ENCODE data around the gene OTOG.

The OTOG gene

DNA sequence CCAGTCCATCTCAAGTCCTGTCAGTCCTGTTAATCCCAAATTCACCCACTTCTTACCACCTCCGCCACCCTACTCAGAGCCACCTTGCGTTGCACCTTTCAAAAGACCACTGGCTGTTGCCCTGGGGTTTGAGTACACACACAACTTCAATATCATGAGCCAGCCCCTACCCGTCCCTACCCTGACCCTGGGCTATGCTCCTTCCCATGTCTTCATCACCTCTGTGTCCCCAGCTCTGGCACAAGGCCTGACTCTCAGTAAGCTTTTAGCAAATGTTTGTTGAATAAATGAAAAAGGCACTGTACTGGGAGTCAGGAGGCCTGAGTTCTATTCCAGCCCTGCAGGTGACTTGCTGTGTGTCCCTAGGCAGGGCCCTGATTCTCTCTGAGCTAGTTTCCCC is 26.5 kb downstream of the OTOG start:
- TF ChIP-seq, protein P1, sequence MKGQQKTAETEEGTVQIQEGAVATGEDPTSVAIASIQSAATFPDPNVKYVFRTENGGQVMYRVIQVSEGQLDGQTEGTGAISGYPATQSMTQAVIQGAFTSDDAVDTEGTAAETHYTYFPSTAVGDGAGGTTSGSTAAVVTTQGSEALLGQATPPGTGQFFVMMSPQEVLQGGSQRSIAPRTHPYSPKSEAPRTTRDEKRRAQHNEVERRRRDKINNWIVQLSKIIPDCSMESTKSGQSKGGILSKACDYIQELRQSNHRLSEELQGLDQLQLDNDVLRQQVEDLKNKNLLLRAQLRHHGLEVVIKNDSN (IDR thresholded peaks at IDR 0.05): no peak
- TF ChIP-seq FOXM1 (IDR thresholded peaks at IDR 0.05; ENCODE audit: borderline replicate concordance, low read depth) (no peak), TEAD4 (IDR thresholded peaks at IDR 0.05) (no peak)
- TF ChIP-seq, protein P2, sequence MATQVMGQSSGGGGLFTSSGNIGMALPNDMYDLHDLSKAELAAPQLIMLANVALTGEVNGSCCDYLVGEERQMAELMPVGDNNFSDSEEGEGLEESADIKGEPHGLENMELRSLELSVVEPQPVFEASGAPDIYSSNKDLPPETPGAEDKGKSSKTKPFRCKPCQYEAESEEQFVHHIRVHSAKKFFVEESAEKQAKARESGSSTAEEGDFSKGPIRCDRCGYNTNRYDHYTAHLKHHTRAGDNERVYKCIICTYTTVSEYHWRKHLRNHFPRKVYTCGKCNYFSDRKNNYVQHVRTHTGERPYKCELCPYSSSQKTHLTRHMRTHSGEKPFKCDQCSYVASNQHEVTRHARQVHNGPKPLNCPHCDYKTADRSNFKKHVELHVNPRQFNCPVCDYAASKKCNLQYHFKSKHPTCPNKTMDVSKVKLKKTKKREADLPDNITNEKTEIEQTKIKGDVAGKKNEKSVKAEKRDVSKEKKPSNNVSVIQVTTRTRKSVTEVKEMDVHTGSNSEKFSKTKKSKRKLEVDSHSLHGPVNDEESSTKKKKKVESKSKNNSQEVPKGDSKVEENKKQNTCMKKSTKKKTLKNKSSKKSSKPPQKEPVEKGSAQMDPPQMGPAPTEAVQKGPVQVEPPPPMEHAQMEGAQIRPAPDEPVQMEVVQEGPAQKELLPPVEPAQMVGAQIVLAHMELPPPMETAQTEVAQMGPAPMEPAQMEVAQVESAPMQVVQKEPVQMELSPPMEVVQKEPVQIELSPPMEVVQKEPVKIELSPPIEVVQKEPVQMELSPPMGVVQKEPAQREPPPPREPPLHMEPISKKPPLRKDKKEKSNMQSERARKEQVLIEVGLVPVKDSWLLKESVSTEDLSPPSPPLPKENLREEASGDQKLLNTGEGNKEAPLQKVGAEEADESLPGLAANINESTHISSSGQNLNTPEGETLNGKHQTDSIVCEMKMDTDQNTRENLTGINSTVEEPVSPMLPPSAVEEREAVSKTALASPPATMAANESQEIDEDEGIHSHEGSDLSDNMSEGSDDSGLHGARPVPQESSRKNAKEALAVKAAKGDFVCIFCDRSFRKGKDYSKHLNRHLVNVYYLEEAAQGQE (IDR thresholded peaks at IDR 0.05; ENCODE audit: low read depth): no peak

DNA sequence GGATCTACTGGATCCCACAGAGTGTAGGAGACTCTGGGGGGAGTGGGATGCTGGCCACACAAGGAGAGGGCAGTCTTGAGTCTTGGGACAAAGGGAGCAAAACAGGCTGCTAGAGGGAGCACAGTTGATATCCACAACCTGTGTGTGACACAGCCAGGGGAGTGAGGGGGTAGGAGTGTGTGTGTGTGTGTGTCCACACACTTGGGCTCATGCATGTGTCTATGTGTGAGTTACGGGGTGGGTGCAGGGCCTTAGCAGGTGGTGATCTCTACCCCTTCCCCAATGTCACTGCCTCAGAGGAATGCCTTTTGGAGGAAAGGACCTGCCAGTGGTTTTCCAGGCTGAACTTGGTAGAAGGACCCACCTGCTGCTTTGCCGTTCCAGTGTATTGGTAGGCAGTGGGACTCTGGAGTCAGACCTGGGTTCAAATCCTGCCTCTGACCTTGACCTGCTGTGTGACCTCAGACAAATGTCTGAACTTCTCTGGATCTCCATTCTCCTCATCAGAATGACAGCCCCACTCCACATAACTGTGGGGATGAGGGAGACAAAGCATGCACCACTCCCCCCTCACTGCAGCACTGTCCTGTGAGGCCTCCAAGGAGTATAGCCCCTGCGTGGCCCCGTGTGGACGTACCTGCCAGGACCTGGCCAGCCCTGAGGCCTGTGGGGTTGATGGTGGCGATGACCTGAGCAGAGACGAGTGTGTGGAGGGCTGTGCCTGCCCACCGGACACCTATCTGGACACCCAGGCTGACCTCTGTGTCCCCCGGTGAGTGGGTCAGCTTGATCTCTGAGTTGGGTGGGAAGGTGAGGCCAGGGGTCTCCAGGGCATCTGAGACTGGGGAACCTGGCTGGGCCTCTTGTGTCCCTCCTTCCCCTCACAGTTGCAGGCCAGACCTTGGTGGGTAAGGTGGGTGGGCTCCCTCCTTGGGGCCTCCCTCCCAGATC is 27.4 kb downstream of the OTOG start:
- TF ChIP-seq NFIC (IDR thresholded peaks at IDR 0.05) (no peak), CREB1 (IDR thresholded peaks at IDR 0.05; ENCODE audit: low read depth) (no peak), CEBPB (IDR thresholded peaks at IDR 0.05) (no peak), RAD21 (IDR thresholded peaks at IDR 0.05; ENCODE audit: low read depth) (no peak), EP300 (IDR thresholded peaks at IDR 0.05; ENCODE audit: borderline replicate concordance) (no peak)
- TF ChIP-seq, protein P2 (IDR thresholded peaks at IDR 0.05; ENCODE audit: low read depth): no peak

GRCh38 chr11:17575431-17576425 is 28.7 kb downstream of the OTOG start:
- no peak for TF ChIP-seq EP300 (IDR thresholded peaks at IDR 0.05; ENCODE audit: borderline replicate concordance)
- no peak for TF ChIP-seq RAD21 (IDR thresholded peaks at IDR 0.05; ENCODE audit: low read depth)
- no peak for TF ChIP-seq TEAD4 (IDR thresholded peaks at IDR 0.05)
- TF ChIP-seq CEBPB (IDR thresholded peaks at IDR 0.05): no peak
- TF ChIP-seq CREB1 (IDR thresholded peaks at IDR 0.05; ENCODE audit: low read depth): no peak
- TF ChIP-seq TAF1 (IDR thresholded peaks at IDR 0.05; ENCODE audit: low read depth): no peak
- no peak for TF ChIP-seq ZBTB7A (IDR thresholded peaks at IDR 0.05; ENCODE audit: low read depth)
- no peak for TF ChIP-seq EGR1 (IDR thresholded peaks at IDR 0.05)
- no peak for TF ChIP-seq FOXM1 (IDR thresholded peaks at IDR 0.05; ENCODE audit: borderline replicate concordance, low read depth)

DNA sequence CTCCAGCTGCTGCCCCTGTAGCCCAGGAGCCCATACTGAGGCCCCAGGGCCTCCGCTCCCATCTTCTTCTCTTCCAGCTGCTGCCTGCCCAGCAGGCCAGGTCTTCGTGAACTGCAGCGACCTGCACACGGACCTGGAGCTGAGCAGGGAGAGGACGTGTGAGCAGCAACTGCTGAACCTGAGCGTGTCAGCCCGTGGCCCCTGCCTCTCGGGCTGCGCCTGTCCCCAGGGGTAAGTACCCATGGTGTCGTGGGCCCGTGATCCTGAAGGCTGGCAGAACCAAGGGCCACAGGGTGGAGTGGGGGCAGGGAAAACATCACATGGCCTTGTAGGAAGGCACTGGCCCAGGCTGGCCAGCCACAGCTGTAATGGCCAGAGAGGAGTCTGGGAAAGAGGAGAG is 31.2 kb downstream of the OTOG start:
- TF ChIP-seq EP300 (IDR thresholded peaks at IDR 0.05; ENCODE audit: borderline replicate concordance) (no peak), RAD21 (IDR thresholded peaks at IDR 0.05; ENCODE audit: low read depth) (no peak), TEAD4 (IDR thresholded peaks at IDR 0.05) (no peak), YY1 (IDR thresholded peaks at IDR 0.05; ENCODE audit: low read depth) (no peak), ZBTB7A (IDR thresholded peaks at IDR 0.05; ENCODE audit: low read depth) (no peak), EGR1 (IDR thresholded peaks at IDR 0.05) (no peak)
- TF ChIP-seq, protein P3, sequence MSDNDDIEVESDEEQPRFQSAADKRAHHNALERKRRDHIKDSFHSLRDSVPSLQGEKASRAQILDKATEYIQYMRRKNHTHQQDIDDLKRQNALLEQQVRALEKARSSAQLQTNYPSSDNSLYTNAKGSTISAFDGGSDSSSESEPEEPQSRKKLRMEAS (IDR thresholded peaks at IDR 0.05): no peak
- TF ChIP-seq, protein P2 (IDR thresholded peaks at IDR 0.05; ENCODE audit: low read depth): no peak

- no peak for TF ChIP-seq FOXM1 (IDR thresholded peaks at IDR 0.05; ENCODE audit: borderline replicate concordance, low read depth)
- TF ChIP-seq EGR1 (IDR thresholded peaks at IDR 0.05): no peak
- no peak for TF ChIP-seq NFIC (IDR thresholded peaks at IDR 0.05)
- TF ChIP-seq CEBPB (IDR thresholded peaks at IDR 0.05): no peak
- no peak for TF ChIP-seq TCF12 (IDR thresholded peaks at IDR 0.05; ENCODE audit: low read depth)
- TF ChIP-seq EP300 (IDR thresholded peaks at IDR 0.05; ENCODE audit: borderline replicate concordance): no peak
- TF ChIP-seq TEAD4 (IDR thresholded peaks at IDR 0.05): no peak
- TF ChIP-seq YY1 (IDR thresholded peaks at IDR 0.05; ENCODE audit: low read depth): no peak
- no peak for TF ChIP-seq RAD21 (IDR thresholded peaks at IDR 0.05; ENCODE audit: low read depth)
- TF ChIP-seq ZBTB7A (IDR thresholded peaks at IDR 0.05; ENCODE audit: low read depth): no peak
- TF ChIP-seq, protein P1 (IDR thresholded peaks at IDR 0.05): no peak
- TF ChIP-seq TAF1 (IDR thresholded peaks at IDR 0.05; ENCODE audit: low read depth): no peak
- TF ChIP-seq CREB1 (IDR thresholded peaks at IDR 0.05; ENCODE audit: low read depth): no peak
- TF ChIP-seq, protein P2 (IDR thresholded peaks at IDR 0.05; ENCODE audit: low read depth): no peak
- TF ChIP-seq, protein P3 (IDR thresholded peaks at IDR 0.05): no peak
Observed at GRCh38 chr11:17578958-17579357, 31.9 kb downstream of the OTOG start.

All from Ishikawa (cell line).